G401.6 (cell line): ENCODE data around the gene SELENOM.
"Not testable (repeated sequence)": the region's sequence is repeated elsewhere in the genome, so short reads cannot be mapped to it uniquely, and the experiment has no call there.

Source experiments
- FAIRE-seq: peaks from 2 replicates; lab custom pipeline; 2012; peaks lifted over from hg19 to GRCh38; lab: Jason Lieb, UNC

SELENOM gene

GRCh38 chr22:31130873-31131272, 23.5 kb upstream of the SELENOM start:
- FAIRE-seq: no peak

DNA sequence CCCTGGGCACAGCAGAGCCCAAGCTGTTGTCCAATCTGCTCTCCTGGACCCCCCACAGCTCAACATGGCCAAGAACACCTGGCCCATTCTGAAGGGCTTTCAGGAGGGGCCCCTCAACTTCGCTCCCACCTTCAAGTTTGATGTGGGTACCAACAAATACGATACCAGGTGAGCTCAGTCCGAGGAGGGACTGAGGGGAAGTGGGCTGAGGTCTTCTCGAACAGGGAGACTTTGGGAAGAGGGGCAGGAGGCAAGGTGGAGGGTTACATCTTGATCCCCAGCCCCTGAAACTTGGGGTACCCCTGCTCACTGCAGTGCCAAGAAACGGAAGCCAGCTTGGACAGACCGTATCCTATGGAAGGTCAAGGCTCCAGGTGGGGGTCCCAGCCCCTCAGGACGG, 20.8 kb upstream of the SELENOM start:
- no peak for FAIRE-seq

GRCh38 chr22:31127181-31127772, 19.9 kb upstream of the SELENOM start:
- no peak for FAIRE-seq

DNA sequence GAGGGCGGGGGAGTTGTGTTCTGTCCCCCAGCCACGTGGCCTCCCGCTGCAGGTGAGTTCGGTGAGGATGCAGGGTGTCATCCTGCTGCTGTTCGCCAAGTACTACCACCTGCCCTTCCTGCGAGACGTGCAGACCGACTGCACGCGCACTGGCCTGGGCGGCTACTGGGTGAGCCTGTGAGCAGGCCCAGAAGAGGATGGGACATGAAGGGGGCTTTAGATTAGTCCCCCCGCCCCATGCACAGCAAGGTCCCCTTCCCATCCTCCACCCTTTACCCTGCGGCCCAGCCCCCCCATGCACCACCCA, 19.5 kb upstream of the SELENOM start:
- FAIRE-seq: no peak

GRCh38 chr22:31126128-31126868, 18.9 kb upstream of the SELENOM start:
- FAIRE-seq: no peak

- FAIRE-seq: no peak
Observed at GRCh38 chr22:31125521-31126117, 18.3 kb upstream of the SELENOM start.

- FAIRE-seq: no peak
Observed at GRCh38 chr22:31124811-31125465, 17.6 kb upstream of the SELENOM start.

DNA sequence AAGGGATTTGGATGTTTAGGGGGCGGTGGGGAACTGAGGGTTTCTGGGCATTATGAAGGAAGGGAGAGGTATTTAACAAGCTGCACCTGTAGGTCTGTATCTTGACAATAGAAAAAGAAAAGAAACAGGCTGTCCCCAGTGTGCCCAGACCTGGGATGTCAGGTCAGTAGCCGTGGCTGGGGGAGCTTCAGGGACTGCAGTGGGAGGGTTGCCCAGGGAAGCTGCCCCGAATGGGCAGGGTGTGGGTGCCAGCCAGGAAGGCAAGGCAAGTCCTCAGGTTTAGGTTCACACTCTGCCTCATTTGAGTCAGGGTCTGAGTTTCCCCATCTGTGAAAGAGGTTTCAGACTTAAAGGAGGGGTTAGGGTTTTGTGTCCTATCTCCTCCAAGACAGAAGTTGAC, 16.9 kb upstream of the SELENOM start:
- FAIRE-seq: no peak

- FAIRE-seq: no peak
Observed at GRCh38 chr22:31123292-31123602, 15.9 kb upstream of the SELENOM start.

- peak; percentile 31 for FAIRE-seq
Observed at GRCh38 chr22:31122532-31123291, 15.3 kb upstream of the SELENOM start, which contains the start of gene INPP5J. INPP5J (plus strand) TSS chr22:31122966; CDS start chr22:31123015, 49 bp downstream.

GRCh38 chr22:31122196-31122531, 14.8 kb upstream of the SELENOM start:
- FAIRE-seq: no peak

DNA sequence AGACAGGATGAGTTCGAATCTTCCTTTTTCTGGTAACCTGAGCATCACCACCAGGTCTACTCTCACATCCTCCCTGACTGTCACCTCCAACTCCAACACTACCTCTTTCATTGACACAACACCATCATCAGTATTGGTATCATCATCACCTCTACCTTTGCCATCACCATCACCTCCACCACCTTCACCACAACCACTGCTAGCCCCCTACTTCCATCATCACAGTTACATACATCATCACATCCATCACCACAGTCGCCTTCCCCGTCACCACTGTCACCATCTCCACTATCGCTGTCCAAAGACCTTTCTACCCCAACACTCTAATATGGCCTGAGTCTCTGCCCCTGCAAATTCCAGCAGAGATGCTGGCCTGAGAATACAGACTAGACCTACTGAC, 14.0 kb upstream of the SELENOM start:
- FAIRE-seq: no peak

- FAIRE-seq: no peak
Observed at GRCh38 chr22:31120642-31121041, 13.3 kb upstream of the SELENOM start.

GRCh38 chr22:31120230-31120629, 12.9 kb upstream of the SELENOM start:
- FAIRE-seq: no peak

- no peak for FAIRE-seq
Observed at GRCh38 chr22:31119026-31119717, 11.8 kb upstream of the SELENOM start.

GRCh38 chr22:31118046-31118820, 10.9 kb upstream of the SELENOM start:
- no peak for FAIRE-seq

GRCh38 chr22:31112547-31113091, 5.3 kb upstream of the SELENOM start:
- not testable (repeated sequence) for FAIRE-seq

DNA sequence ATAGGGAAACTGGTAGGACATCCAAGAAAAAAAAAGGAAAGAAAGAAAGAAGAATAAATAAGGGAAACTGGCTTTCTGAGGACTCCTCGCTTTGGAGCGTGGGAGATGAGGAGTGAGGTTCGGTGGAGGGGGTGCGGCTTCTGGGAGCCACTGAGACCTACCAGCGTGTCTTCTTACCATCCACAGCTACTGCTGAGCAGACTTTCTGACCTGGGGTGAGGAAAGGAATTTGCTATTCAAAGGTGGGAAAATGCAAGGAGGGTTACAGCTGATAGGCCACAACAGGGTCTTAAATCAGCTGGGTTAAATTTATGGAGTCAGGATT, 488 bp upstream of the SELENOM start:
- FAIRE-seq: no peak

- no peak for FAIRE-seq
Observed at GRCh38 chr22:31106731-31107177, 614 bp downstream of the SELENOM start.

DNA sequence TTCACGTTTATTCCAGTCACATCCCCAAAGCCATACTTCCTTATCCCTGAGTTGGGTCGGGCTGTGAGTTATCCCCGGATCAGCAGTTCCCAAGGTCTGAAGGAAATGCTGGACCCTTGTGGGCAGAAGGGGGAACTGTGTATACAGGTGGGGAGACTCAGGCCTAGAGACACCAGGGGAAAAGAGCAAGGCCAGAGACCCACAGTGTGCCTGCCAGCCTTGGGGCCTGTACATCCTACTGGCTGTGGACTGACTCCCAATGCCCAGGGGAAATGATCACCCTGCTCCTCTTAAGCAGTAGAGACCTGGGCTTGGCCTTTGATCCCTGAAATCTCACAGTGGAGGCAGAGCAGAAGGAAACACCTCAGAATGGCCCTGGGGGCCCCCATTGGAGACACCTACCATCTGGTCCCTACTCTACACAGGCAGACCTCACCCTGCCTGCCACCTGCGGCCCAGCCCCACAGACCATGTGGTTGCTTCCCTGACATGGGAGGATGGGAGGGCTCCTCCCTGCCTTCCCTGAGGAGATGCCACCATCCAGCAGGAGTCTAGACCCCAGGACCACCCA, 1.3 kb downstream of the SELENOM start:
- FAIRE-seq: no peak
